C1 segment of cervical spinal cord (tissue), 14 donors: Measurements from ENCODE around the gene GALM.
"Not testable (repeated sequence)": the region's sequence is repeated elsewhere in the genome, so short reads cannot be mapped to it uniquely, and the experiment has no call there.

Experiments used
- DNase-seq, 14 donors: peaks; one replicate each; lab custom pipeline; 2025; lab: John Stamatoyannopoulos, UW

Gene GALM

DNA sequence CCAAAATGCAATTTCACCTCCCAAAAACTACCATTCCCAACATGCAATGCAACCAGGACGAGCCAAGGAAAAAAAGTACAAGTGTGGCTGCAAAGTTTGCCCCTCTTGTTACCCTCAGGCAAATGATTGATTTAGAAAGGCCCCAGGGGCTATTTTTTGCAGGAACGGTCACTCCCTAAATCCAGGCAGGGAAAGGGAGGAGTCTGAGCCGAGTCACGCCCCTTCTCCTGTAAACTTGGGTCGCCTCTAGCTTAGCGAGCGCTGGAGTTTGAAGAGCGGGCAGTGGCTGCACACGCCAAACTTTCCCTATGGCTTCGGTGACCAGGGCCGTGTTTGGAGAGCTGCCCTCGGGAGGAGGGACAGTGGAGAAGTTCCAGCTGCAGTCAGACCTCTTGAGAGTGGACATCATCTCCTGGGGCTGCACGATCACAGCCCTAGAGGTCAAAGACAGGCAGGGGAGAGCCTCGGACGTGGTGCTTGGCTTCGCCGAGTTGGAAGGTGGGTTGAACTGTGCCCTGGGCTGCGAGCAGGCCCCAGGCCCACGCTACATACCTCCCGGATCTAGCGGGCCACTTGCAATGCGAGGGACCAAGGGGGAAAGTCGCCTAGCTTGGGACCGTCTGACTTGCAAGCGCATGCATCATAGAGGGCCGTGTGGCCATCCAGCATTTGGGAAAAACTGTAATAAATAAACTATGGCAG, at the start of gene GALM:
TSS of gene GALM (plus strand) at position 261 of the 702 bp plus-strand sequence. CDS start at position 309, 48 bp downstream.
- peak in 13 of 14 donors; percentile 6 to 71 (median 34) for DNase-seq

DNA sequence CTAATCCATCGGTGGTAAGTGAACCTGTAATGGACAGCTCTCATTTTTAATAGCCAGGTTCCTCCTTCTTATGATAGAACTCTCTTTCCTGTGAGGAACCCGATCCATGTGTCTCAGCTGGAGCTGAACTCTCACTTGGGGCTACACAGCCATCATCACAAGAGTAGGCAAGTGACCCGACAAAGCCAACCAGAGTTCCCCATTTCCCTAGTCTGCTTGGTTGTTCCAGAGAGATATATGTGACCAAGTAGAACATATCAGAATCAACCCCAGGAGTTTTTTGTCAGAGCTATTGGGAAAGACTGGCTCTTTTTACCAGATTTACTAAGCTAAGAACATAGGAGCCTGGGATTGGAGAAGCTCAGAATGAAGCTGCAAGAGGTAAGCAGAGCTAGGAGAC, 48.6 kb upstream of the GALM start:
- DNase-seq, result no peak

DNA sequence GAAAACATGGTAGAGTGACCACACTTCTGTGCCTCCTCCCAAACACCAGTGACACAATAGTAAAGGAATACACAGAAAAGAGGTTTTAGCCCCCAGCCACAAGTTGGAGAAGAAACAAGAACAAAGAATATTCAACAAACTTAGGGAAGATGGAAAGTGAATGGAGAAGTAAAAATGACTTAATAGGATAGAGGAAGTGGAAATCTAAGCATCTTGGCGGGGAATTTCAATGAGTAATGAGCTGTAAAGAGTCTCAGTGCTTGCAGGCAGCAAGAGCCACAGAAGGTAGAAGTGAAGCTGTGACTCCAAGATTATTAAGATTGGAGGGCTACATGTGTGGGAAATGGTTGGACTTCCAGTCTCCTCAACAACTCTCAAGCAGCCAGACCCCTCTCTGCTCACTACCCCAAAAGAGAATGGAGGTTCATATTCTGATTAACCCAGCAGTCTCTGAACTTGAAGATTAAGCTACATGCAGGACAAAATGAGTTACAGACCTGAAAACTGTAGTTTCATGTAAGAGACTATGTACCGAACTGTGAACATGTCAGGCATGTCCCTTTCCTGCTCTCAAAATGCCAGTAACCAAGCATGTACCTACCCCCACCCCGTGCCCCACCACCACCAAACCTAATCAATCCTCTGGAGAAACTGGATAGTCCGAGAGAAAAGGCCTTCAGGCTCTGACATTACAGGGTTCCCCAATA, 46.3 kb upstream of the GALM start:
- no peak for DNase-seq

DNA sequence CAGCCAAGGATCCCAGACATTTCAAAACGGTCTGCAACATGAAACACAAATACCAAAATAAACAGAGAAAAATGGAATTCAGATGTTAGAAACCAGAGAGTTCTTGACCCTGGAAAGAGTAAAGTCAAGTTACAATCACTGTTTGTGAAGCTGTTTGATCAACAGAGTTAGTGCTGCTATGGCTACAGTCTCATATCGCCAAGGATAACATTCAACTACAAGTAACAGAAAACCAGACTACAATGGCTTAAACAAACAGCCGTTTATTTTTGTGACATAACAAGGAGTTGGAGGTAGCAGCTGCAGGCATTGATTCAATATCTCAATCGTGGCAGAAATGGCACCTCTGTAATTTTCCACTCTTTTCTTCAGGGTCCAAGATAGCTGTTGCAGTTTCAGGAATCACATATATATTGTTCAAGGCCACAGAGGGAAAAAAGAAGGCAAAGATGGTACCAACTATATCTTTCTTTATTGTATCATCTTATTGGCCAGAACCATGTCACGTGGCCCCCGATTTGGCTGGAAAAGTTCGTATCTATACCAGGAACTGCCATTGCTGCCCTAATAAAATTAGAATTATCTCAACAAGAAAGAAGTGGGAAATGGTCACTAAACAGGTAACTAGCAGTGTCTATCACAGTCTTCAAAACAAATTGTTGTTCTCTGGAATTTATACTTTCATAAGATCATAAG, 45.5 kb upstream of the GALM start:
- DNase-seq, result no peak

DNA sequence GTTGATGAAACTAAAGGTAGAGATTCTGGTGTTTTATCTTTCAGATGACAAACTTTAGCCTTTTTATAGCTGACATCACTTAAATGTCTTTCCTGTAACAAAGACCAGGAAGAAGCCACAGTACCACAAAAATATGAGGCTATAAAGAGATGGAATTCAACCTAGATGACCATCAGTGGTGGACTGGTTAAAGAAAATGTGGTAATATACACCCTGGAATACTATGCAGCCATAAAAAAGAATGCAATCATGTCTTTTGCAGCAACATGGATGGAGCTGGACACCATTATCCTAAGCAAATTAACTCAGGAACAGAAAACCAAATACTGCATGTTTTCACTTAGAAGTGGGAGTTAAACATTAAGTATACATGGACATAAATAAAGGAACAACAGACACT, 44.9 kb upstream of the GALM start:
- no peak for DNase-seq

DNA sequence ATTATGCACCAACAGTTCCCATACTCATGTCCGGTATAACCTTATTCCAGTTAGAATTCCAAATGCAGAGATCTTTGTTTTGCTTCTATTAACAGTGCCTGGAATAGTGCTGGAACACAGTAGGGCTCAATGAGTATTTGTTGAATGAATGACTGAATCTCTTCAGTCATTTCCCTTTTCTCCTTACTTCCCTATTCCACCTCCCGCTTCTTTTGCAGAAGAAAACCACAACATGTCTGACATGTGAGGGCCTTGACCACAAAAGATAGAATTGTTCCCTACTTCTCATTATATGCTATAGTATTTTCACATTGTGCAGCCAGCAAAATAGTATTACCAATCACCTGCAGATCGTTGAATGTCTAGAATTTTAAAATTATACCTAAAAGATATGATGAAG, 43.7 kb upstream of the GALM start:
- DNase-seq, result no peak

DNA sequence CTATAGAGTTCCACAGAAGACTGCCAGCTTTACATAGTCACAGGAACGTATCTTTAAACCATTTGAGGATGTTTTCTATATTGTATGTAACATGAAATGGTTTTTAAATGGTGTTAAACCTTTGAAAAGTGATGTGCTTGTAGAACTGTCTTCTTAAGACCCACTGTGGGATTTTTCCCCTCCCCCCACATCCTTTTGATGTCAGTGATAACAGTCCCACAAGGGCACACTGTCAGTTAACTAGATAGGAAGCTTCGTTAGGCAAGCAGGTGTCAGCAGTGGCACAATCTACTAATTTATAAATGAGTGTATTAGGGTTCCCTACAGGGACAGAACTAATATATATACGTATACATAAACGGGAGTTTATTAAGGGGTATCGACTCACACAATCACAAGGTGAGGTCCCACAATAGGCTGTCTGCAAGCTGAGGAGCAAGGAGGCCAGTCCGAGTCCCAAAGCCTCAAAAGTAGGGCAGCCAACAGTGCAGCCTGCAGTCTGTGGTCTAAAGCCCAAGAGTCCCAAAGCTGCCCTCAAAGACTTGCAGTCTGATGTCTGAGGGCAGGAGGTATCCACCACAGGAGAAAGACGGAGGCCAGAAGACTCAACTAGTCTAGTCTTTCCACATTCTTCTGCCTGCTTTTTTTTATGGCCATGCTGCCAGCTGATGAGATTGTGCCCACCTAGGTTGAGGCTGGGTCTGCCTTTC, 39.4 kb upstream of the GALM start:
- DNase-seq, result no peak

DNA sequence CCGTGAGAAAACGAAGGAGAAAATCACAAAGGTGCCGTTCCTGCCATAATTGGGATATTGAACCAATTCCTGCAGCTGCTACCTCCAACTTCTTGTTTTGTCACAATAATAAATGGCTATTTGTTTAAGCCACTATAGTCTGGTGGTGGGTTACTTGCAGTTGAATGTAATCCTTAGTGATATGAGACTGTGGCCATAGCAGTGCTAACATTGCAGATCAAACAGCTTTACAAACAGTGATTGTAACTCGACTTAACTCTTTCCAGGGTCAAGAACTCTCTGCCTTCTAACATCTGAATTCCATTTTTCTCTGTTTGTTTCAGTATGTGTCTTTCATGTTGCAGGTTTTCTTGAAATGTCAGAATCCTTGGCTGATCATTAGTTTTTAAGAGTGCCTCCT, 38.5 kb upstream of the GALM start:
- DNase-seq, result no peak

DNA sequence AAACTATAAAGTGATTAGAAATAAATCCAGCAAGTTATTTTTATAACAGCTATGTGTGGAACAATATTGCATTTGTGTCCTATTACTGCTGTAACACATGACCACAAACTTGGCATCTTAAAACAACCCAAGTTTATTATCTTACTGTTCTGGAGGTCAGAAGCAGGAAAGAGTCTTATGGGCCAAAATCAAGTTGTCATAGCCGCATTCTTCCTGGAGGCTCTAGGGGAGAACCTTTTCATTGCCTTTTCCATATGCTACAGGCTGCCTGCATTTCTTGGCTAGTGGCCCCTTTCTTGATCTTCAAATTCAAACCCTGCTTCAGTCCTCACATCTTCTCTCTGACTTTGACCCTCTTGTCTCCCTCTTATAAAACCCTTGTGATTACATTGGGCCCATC, 36.2 kb upstream of the GALM start:
- DNase-seq, result no peak

DNA sequence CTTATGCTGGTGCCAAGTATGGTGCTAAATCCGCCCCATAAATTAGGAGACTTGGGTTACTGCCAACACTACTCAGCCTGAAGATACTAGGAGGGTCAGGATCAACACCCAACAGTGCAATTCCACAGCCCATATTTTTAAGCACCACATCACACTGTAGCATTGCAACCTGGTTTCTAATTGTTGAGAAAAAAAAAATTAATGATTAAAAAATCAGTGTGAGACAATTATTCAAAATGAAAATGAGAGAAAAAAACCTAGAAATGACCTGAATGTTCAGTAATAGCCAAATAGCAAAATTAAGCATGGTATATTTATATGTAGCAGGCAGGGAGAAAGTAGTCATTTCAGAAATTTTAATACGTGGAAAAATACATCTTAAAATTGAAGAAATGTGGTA, 33.9 kb upstream of the GALM start:
- no peak for DNase-seq

DNA sequence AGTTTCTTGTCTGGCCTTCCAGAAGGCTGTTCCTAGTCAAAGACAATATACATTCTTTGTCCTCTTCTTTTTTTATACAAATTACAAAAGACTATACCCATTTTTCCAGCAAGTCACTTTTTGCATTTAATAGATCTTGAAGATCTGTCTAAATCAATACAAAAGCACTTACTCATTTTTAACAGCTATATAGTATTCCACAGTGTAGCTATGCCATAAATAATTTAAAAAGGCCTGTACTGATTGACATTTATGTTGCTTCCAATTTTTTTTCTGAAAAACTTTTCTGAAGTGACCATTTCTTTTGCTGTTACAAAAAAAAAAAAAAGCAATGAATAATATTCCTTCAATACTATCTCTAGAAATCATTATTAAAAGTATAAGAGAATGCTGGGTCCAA, 32.9 kb upstream of the GALM start:
- no peak for DNase-seq

DNA sequence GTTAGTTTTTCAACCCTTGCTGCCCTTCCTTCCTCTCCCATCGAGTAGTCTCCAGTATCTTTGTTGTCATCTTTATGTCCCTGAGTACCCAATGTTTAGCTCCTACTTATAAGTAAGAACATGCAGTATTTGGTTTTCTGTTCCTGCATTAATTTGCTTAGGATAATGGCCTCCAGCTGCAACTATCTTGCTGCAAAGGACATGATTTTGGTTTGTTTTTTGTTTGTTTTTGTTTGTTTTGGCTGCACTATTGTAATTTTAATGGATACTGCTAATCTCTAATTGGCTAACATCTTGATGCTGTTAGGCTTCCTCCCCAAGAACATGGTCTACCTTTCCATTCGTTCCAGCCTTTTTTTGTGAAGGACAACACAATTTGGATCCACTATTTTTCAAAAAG, 32.0 kb upstream of the GALM start:
- DNase-seq, result no peak

DNA sequence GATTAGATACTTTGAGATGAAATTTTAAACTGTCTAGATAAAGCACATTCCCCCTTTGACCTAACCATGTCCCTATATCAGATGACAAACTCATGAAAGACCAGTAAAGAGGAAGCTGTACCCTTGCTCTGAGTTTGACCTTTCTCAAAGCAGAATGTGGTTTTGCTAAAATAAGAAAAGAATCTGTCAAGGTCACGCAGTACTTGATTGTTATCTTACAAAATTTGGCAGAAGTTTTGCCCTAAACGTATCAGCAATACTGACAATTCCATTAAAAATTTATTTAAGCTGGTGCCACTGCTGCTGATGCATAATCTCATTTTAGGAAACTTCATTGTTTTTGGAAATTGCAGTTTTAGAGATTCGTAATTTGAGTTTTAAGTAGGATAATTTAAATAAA, 31.2 kb upstream of the GALM start:
- no peak for DNase-seq

DNA sequence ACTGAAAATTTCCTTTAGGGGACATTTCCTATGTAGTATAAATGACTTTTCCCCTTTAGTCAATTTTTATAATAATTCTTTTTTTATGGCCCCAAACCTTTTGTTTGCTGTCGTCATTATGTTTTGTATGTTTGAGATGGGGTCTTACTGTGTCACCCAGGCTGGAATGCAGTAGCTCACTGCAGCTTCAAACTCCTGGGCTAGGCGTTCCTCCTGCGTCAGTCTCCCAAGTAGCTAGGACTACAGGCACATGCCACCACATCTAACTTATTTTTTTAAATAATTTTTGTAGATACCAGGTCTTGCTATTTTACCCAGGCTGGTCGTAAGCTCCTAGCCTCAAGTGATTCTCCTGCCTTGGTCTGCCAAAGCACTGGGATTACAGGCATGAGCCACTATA, 30.8 kb upstream of the GALM start:
- DNase-seq, result no peak

DNA sequence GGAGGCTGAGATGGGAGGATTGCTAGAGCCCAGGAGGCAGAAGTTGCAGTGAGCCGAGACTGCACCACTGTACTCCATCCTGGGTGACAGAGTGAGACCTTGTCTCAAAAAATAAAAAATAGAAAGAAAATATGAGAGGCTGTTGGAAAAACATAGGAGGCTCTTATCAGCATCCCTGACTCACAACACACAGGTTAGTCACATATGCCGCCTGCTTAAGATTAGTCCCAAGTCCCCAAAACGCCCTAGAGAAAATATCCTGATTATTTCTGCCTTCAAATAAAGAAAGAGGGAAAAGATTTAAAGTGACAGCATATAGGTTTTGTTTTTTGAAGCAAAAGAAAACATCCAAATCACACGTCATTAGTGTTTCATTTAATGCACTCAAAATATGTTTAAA, 29.8 kb upstream of the GALM start:
- no peak for DNase-seq

DNA sequence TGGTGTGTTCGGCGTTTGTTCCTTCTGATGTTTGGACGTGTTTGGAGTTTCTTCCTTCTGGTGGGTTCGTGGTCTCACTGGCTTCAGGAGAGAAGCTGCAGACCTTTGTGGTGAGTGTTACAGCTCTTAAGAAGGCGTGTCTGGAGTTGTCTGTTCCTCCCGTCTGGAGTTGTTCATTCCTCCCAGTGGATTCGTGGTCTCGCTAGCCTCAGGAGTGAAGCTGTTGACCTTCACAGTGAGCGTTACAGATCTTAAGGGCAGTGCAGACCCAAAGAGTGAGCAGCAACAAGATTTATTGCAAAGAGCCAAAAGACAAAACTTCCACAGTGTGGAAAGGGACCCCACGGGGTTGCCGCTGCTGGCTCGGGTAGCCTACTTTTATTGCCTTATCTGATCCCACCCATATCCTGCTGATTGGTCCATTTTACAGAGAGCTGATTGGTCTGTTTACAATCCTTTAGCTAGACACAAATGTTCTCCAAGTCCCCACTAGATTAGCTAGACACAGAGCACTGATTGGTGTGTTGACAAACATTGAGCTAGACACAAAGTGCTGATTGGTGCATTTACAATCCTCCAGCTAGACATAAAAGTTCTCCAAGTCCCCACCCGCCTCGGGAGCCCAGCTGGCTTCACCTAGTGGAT, 23.4 kb upstream of the GALM start:
- DNase-seq, result not testable (repeated sequence)

DNA sequence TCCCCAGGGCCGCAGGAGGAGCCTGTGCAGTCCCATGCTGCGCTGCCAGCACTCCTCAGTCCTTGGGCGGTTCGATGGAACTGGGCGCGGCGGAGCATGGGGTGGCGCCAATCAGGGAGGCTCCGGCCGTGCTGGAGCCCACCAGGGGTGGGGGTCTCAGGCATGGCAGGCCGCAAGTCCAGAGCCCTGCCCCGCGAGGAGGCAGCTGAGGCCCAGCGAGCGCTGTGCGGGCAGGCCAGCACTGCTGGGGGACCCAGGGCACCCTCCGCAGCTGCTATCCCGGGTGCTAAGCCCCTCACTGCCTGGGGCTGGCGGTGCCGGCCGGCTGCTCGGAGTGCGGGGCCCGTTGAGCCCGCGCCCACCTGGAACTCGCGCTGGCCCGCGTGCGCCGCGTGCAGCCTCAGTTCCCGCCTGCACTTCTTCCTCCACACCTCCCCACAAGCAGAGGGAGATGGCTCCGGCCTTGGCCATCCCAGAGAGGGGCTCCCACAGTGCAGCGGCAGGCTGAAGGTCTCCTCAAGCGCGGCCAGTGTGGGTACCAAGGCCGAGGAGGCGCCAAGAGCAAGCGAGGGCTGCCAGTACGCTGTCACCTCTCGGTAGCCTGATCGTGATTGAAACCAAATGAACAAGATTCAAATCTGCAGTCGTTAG, 22.8 kb upstream of the GALM start:
- DNase-seq, result no peak

DNA sequence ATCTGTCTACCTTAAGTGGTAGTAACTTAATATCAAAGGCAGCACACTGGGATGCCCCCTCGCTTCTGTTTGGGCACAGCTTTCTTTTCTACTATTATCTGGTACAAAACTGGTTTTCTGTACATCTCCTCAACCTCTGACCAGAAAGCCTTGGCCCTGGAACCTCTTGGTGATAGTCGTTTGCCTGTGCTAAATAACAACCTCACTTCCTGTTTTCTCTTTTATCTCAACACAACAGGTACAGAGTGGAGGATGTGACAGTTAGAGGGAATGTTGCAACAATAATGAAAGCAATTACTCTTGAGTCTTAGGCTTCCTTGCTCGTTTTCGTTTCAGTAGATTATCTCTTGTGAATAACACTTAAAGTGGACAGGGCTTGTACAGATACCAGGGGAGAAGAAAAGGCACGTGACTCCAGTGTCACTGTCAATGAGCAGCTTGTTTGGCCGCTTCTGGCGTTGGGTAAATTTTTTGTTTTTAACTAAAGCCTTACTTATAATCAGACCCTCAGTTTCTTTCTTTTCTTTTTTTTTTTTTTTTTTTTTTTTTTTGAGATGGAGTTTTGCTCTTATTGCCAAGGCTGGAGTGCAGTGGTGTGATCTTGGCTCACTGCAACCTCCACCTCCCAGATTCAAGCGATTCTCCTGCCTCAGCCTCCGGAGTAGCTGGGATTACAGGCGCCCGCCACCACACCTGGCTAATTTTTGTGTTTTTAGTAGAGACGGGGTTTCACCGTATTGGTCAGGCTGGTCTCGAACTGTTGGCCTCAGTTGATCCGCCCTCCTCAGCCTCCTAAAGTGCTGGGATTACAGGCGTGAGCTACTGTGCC, 22.0 kb upstream of the GALM start:
- DNase-seq, result not testable (repeated sequence)

DNA sequence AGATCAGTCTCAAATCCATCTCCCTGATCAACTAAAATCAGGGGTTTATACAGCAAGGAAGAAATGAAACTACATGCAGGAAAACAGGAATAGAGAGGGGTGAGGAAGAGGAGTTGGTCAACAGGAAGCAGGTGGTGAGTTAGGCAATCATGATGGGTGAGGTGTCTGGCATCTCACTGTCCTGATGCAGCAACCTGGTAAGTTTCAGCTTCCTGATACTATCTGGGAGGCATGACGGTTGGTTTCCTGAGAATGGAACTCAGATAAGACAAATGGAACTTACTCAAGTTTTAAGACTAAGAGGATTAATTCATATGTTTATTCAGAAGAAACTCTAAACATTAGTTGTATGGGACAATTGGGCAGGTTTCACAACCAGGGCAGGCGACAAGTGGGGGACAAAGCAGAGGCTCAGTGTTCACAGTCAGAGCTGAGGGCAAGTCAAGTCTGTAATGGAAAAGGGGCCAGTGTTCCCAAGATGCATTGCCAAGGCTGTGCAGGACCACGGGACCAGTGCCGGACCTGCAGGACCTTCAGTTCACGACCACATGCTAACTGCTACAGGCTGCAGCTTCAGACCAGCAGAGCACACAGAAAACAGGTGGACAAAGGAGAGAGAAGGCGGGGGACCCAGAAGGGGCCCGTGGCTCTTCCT, 17.7 kb upstream of the GALM start:
- DNase-seq, result no peak
